ENCODE data around the gene HASPIN.

HASPIN gene

GRCh38 chr17:3682033-3682432 lies 41.7 kb upstream of the HASPIN start:
- DNase-seq (ENCODE audit: low spot score) = no peak
- Histone ChIP-seq H3K27ac (replicated peaks; ENCODE audit: low read length) (no peak overlapping the region), H2AK5ac (ENCODE audit: low read depth, low read length) (peak overlapping the region; percentile 83), H3K9ac (ENCODE audit: low read depth, low read length, poor library complexity) (no peak overlapping the region), H3K4me3 (ENCODE audit: low read length in 2 of 2) (no peak overlapping the region), H3K79me1 (ENCODE audit: low read depth, low read length) (no peaks in the 10 kb centered on the region), H3K36me3 (replicated peaks in 1 of 2; ENCODE audit: control insufficient read depth in 2 of 2, insufficient read depth in 2 of 2, low read length in 2 of 2) (no peaks in the 10 kb centered on the region), H2BK12ac (ENCODE audit: low read length) (no peak overlapping the region), H3K18ac (ENCODE audit: low read length) (no peak overlapping the region), H2BK5ac (ENCODE audit: low read length) (no peak overlapping the region), H3K14ac (ENCODE audit: low read length) (no peak overlapping the region), H3K23ac (ENCODE audit: low read depth, low read length, poor library complexity) (no peak overlapping the region), H4K8ac (ENCODE audit: low read depth, low read length) (no peak overlapping the region), H3K27me3 (ENCODE audit: control insufficient read depth in 3 of 3, insufficient read depth in 3 of 3, low read depth in 1 of 3, low read length in 3 of 3) (peaks cover 0 to 24% (median 0%) of the 10 kb centered on the region in 3 experiments), H3K9me3 (replicated peaks in 1 of 2; ENCODE audit: control insufficient read depth in 2 of 2, insufficient read depth in 1 of 2, low read depth in 1 of 2, low read length in 2 of 2) (no peaks in the 10 kb centered on the region), H4K91ac (ENCODE audit: low read depth, low read length, poor library complexity) (no peak overlapping the region), H3K4me2 (ENCODE audit: insufficient read depth, low read length, poor library complexity, severe bottlenecking) (no peak overlapping the region), H2BK120ac (ENCODE audit: low read depth, low read length) (no peak overlapping the region), H3K4me1 (ENCODE audit: control insufficient read depth in 2 of 2, insufficient read depth in 1 of 2, low read depth in 1 of 2, low read length in 2 of 2) (peaks cover 0 to 3% of the 10 kb centered on the region in 2 donors), H3K4ac (ENCODE audit: low read length) (no peak overlapping the region), H2BK15ac (ENCODE audit: low read length) (no peak overlapping the region), H2AFZ (ENCODE audit: low read length) (no peak overlapping the region)
- no CpG with 5 or more reads among the region's 12 CpGs for WGBS, 2 donors (ENCODE audit: extremely low coverage in 2 of 2, insufficient read length in 2 of 2, insufficient replicate concordance in 1 of 2)

DNA sequence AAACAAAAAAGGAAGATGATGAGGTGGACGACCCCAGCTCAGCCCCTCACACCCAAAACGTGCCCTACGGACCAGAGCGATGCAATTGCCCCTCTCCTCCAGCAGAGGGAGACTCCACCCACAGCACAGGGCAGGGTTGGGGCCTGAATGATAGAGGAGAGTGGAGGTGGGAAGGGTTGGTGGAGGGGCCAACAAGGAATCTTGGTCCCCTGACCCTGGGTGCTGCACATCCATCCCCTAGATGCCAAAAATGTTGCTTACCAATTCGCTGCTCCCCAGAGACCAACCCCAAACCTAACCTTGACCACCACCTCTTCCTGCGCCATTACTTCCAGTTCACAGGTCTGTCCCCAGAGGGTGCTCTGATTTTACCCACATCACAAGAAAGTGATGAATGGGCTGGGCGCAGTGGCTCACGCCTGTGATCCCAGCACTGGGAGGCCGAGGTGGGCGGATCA lies 40.6 kb upstream of the HASPIN start:
- no peak overlapping the region for H3K4ac ChIP-seq (ENCODE audit: low read length)
- no peak overlapping the region for H4K8ac ChIP-seq (ENCODE audit: low read depth, low read length)
- no peak overlapping the region for H2BK15ac ChIP-seq (ENCODE audit: low read length)
- no peak overlapping the region for H2AFZ ChIP-seq (ENCODE audit: low read length)
- no peaks in the 10 kb centered on the region for H3K36me3 ChIP-seq (replicated peaks in 1 of 2; ENCODE audit: control insufficient read depth in 2 of 2, insufficient read depth in 2 of 2, low read length in 2 of 2)
- no peak overlapping the region for H3K9ac ChIP-seq (ENCODE audit: low read depth, low read length, poor library complexity)
- WGBS, 2 donors (ENCODE audit: extremely low coverage in 2 of 2, insufficient read length in 2 of 2, insufficient replicate concordance in 1 of 2) = no CpG with 5 or more reads among the region's 10 CpGs
- H3K4me2 ChIP-seq (ENCODE audit: insufficient read depth, low read length, poor library complexity, severe bottlenecking) = no peak overlapping the region
- no peak overlapping the region for H2AK5ac ChIP-seq (ENCODE audit: low read depth, low read length)
- peaks cover 0 to 14% (median 0%) of the 10 kb centered on the region in 3 experiments for H3K27me3 ChIP-seq (ENCODE audit: control insufficient read depth in 3 of 3, insufficient read depth in 3 of 3, low read depth in 1 of 3, low read length in 3 of 3)
- no peak overlapping the region for H2BK120ac ChIP-seq (ENCODE audit: low read depth, low read length)
- no peak overlapping the region for H4K91ac ChIP-seq (ENCODE audit: low read depth, low read length, poor library complexity)
- no peak overlapping the region for H3K23ac ChIP-seq (ENCODE audit: low read depth, low read length, poor library complexity)
- DNase-seq (ENCODE audit: low spot score) = no peak
- H3K4me3 ChIP-seq (ENCODE audit: low read length in 2 of 2) = peak overlapping the region in 1 of 2 donors; percentile 14
- H3K79me1 ChIP-seq (ENCODE audit: low read depth, low read length) = no peaks in the 10 kb centered on the region
- H2BK5ac ChIP-seq (ENCODE audit: low read length) = no peak overlapping the region
- H3K27ac ChIP-seq (replicated peaks; ENCODE audit: low read length) = no peak overlapping the region
- H3K14ac ChIP-seq (ENCODE audit: low read length) = no peak overlapping the region
- no peak overlapping the region for H2BK12ac ChIP-seq (ENCODE audit: low read length)
- peaks cover 2 to 5% of the 10 kb centered on the region in 2 donors for H3K4me1 ChIP-seq (ENCODE audit: control insufficient read depth in 2 of 2, insufficient read depth in 1 of 2, low read depth in 1 of 2, low read length in 2 of 2)
- H3K9me3 ChIP-seq (replicated peaks in 1 of 2; ENCODE audit: control insufficient read depth in 2 of 2, insufficient read depth in 1 of 2, low read depth in 1 of 2, low read length in 2 of 2) = no peaks in the 10 kb centered on the region
- H3K18ac ChIP-seq (ENCODE audit: low read length) = no peak overlapping the region

DNA sequence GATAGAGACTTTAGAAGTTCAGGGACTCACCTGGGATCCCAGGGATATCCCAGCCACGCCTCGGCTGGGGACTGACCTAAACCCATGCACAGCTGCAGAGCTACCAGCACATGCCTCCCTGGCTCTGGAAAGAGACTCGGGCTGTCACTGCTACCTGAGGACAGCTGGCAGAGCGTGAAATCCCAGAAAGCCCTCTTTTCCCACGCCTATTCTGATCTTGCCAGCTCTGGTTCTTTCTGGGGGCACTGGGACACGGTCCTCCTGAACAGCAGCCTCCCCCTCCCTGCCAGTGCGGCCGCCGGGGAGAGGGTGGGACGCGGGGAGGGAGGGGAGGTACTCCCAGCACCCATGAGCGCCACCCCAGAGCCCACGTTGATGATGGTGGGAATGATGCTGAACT lies 38.5 kb upstream of the HASPIN start:
- H3K9ac ChIP-seq (ENCODE audit: low read depth, low read length, poor library complexity) = no peak overlapping the region
- H2BK120ac ChIP-seq (ENCODE audit: low read depth, low read length) = no peak overlapping the region
- H3K14ac ChIP-seq (ENCODE audit: low read length) = no peak overlapping the region
- no peak overlapping the region for H3K4me3 ChIP-seq (ENCODE audit: low read length in 2 of 2)
- no peak overlapping the region for H2BK12ac ChIP-seq (ENCODE audit: low read length)
- peaks cover 0 to 9% (median 0%) of the 10 kb centered on the region in 3 experiments for H3K27me3 ChIP-seq (ENCODE audit: control insufficient read depth in 3 of 3, insufficient read depth in 3 of 3, low read depth in 1 of 3, low read length in 3 of 3)
- H4K91ac ChIP-seq (ENCODE audit: low read depth, low read length, poor library complexity) = no peak overlapping the region
- H3K18ac ChIP-seq (ENCODE audit: low read length) = no peak overlapping the region
- H3K36me3 ChIP-seq (replicated peaks in 1 of 2; ENCODE audit: control insufficient read depth in 2 of 2, insufficient read depth in 2 of 2, low read length in 2 of 2) = no peaks in the 10 kb centered on the region
- no peak overlapping the region for H3K23ac ChIP-seq (ENCODE audit: low read depth, low read length, poor library complexity)
- H3K79me1 ChIP-seq (ENCODE audit: low read depth, low read length) = peaks cover 2% of the 10 kb centered on the region
- H3K9me3 ChIP-seq (replicated peaks in 1 of 2; ENCODE audit: control insufficient read depth in 2 of 2, insufficient read depth in 1 of 2, low read depth in 1 of 2, low read length in 2 of 2) = no peaks in the 10 kb centered on the region
- H3K4me2 ChIP-seq (ENCODE audit: insufficient read depth, low read length, poor library complexity, severe bottlenecking) = no peak overlapping the region
- no peak for DNase-seq (ENCODE audit: low spot score)
- no peak overlapping the region for H4K8ac ChIP-seq (ENCODE audit: low read depth, low read length)
- no peak overlapping the region for H3K27ac ChIP-seq (replicated peaks; ENCODE audit: low read length)
- no peak overlapping the region for H2BK15ac ChIP-seq (ENCODE audit: low read length)
- WGBS, 2 donors (ENCODE audit: extremely low coverage in 2 of 2, insufficient read length in 2 of 2, insufficient replicate concordance in 1 of 2) = no CpG with 5 or more reads among the region's 13 CpGs
- no peak overlapping the region for H3K4ac ChIP-seq (ENCODE audit: low read length)
- H2AK5ac ChIP-seq (ENCODE audit: low read depth, low read length) = no peak overlapping the region
- no peak overlapping the region for H2BK5ac ChIP-seq (ENCODE audit: low read length)
- H2AFZ ChIP-seq (ENCODE audit: low read length) = no peak overlapping the region
- H3K4me1 ChIP-seq (ENCODE audit: control insufficient read depth in 2 of 2, insufficient read depth in 1 of 2, low read depth in 1 of 2, low read length in 2 of 2) = peaks cover 2 to 9% of the 10 kb centered on the region in 2 donors

GRCh38 chr17:3688027-3688553 lies 35.6 kb upstream of the HASPIN start:
- DNase-seq (ENCODE audit: low spot score) = no peak
- Histone ChIP-seq H2BK12ac (ENCODE audit: low read length) (no peak overlapping the region), H4K8ac (ENCODE audit: low read depth, low read length) (no peak overlapping the region), H3K18ac (ENCODE audit: low read length) (peak overlapping the region; percentile 63), H3K9ac (ENCODE audit: low read depth, low read length, poor library complexity) (peak overlapping the region; percentile 50), H3K79me1 (ENCODE audit: low read depth, low read length) (peaks cover 2% of the 10 kb centered on the region), H4K91ac (ENCODE audit: low read depth, low read length, poor library complexity) (no peak overlapping the region), H3K23ac (ENCODE audit: low read depth, low read length, poor library complexity) (no peak overlapping the region), H3K14ac (ENCODE audit: low read length) (no peak overlapping the region), H2AK5ac (ENCODE audit: low read depth, low read length) (no peak overlapping the region), H3K9me3 (replicated peaks in 1 of 2; ENCODE audit: control insufficient read depth in 2 of 2, insufficient read depth in 1 of 2, low read depth in 1 of 2, low read length in 2 of 2) (no peaks in the 10 kb centered on the region), H2AFZ (ENCODE audit: low read length) (peak overlapping the region; percentile 81), H2BK15ac (ENCODE audit: low read length) (no peak overlapping the region), H3K4me2 (ENCODE audit: insufficient read depth, low read length, poor library complexity, severe bottlenecking) (no peak overlapping the region), H3K4ac (ENCODE audit: low read length) (no peak overlapping the region), H3K27me3 (ENCODE audit: control insufficient read depth in 3 of 3, insufficient read depth in 3 of 3, low read depth in 1 of 3, low read length in 3 of 3) (peaks cover 0 to 6% (median 0%) of the 10 kb centered on the region in 3 experiments), H3K4me3 (ENCODE audit: low read length in 2 of 2) (no peak overlapping the region), H2BK120ac (ENCODE audit: low read depth, low read length) (no peak overlapping the region), H2BK5ac (ENCODE audit: low read length) (no peak overlapping the region), H3K36me3 (replicated peaks in 1 of 2; ENCODE audit: control insufficient read depth in 2 of 2, insufficient read depth in 2 of 2, low read length in 2 of 2) (no peaks in the 10 kb centered on the region), H3K4me1 (ENCODE audit: control insufficient read depth in 2 of 2, insufficient read depth in 1 of 2, low read depth in 1 of 2, low read length in 2 of 2) (peaks cover 2 to 9% of the 10 kb centered on the region in 2 donors), H3K27ac (replicated peaks; ENCODE audit: low read length) (no peak overlapping the region)
- WGBS, 2 donors (ENCODE audit: extremely low coverage in 2 of 2, insufficient read length in 2 of 2, insufficient replicate concordance in 1 of 2) = no CpG with 5 or more reads among the region's 19 CpGs

Measured in neuronal stem cell (in vitro differentiated cells).